HT1080 (cell line): ENCODE data around the gene TOPAZ1. TPM values are rescaled to one million over a fixed set of nuclear protein-coding genes. Genes with fewer than 3 reads are reported as not detected.

Experiments
- DNase-seq: peaks from one replicate; pipeline ENCODE4 v3.0.0-alpha.2; 2015; ENCODE audit warnings: low read depth
- polyA plus RNA-seq, 2 experiments: library from polyadenylated mRNA; depleted of rRNA; stranded (reverse); fragments of >200 nt; gene quantifications; 2 replicates each; pipeline ENCODE4 v1.2.3, GENCODE V29; 2015
- total RNA-seq: library from RNA; depleted of rRNA; stranded (reverse); fragments of >200 nt; shearing (Covaris generic); gene quantifications from 2 replicates; pipeline ENCODE4 v1.2.3, GENCODE V29; 2014; rRNA removed

Gene TOPAZ1
- total RNA-seq: not detected in 2 replicates
- polyA plus RNA-seq (2015; cell fraction: cytosol; rRNA removed): not detected in 2 replicates
- polyA plus RNA-seq (2015; cell fraction: nucleus; rRNA removed): not detected in 2 replicates

- DNase-seq: no peak
Observed at GRCh38 chr3:44241706-44242105, at the start of gene TOPAZ1. Gene TOPAZ1 (plus strand): TSS chr3:44241886. CDS start chr3:44242054, 168 bp downstream.

GRCh38 chr3:44198284-44199269 lies 43.1 kb upstream of the TOPAZ1 start:
- DNase-seq: peak; percentile 71

- DNase-seq: no peak
Observed at GRCh38 chr3:44206261-44206660, 35.4 kb upstream of the TOPAZ1 start.

- no peak for DNase-seq
Observed at GRCh38 chr3:44206862-44207652, 34.6 kb upstream of the TOPAZ1 start.

- DNase-seq: no peak
Observed at GRCh38 chr3:44208086-44208485, 33.6 kb upstream of the TOPAZ1 start.

- DNase-seq: peak; percentile 8
Observed at GRCh38 chr3:44208568-44208967, 33.1 kb upstream of the TOPAZ1 start.

- DNase-seq: no peak
Observed at GRCh38 chr3:44210967-44211366, 30.7 kb upstream of the TOPAZ1 start.

- no peak for DNase-seq
Observed at GRCh38 chr3:44222337-44222736, 19.3 kb upstream of the TOPAZ1 start.

GRCh38 chr3:44223299-44223698 lies 18.4 kb upstream of the TOPAZ1 start:
- peak; percentile 43 for DNase-seq

GRCh38 chr3:44224131-44224530 lies 17.6 kb upstream of the TOPAZ1 start:
- no peak for DNase-seq

GRCh38 chr3:44226573-44226972 lies 15.1 kb upstream of the TOPAZ1 start:
- no peak for DNase-seq

- DNase-seq: no peak
Observed at GRCh38 chr3:44227632-44228031, 14.1 kb upstream of the TOPAZ1 start.

GRCh38 chr3:44228900-44229299 lies 12.8 kb upstream of the TOPAZ1 start:
- DNase-seq: no peak

GRCh38 chr3:44232407-44232806 lies 9.3 kb upstream of the TOPAZ1 start:
- peak; percentile 26 for DNase-seq

GRCh38 chr3:44234648-44235268 lies 6.9 kb upstream of the TOPAZ1 start:
- DNase-seq: no peak

GRCh38 chr3:44235604-44236484 lies 5.8 kb upstream of the TOPAZ1 start:
- peak; percentile 86 for DNase-seq

- no peak for DNase-seq
Observed at GRCh38 chr3:44236485-44236908, 5.2 kb upstream of the TOPAZ1 start.

GRCh38 chr3:44237161-44237560 lies 4.5 kb upstream of the TOPAZ1 start:
- no peak for DNase-seq

- DNase-seq: no peak
Observed at GRCh38 chr3:44237665-44238064, 4.0 kb upstream of the TOPAZ1 start.

GRCh38 chr3:44238889-44239288 lies 2.8 kb upstream of the TOPAZ1 start:
- DNase-seq: no peak
